GM23338 (cell line): Measurements from ENCODE around the gene PCDH12. TPM values are rescaled to one million over a fixed set of nuclear protein-coding genes. Genes with fewer than 3 reads are reported as not detected.

Experiments
- ATAC-seq: fragments of 200-7000 bp; cut with Tn5 transposase; 3 replicates; pipeline ENCODE4 v1.9.1; 2020
- DNase-seq: peaks from one replicate; pipeline ENCODE4 v3.0.0-alpha.2; 2015; ENCODE audit warnings: low spot score
- H2AFZ ChIP-seq: fragments of 200-600 bp; sonication (generic); 2 replicates; pipeline ENCODE4 v1.8.0; 2016; ENCODE audit warnings: antibody characterized with exemption, mild to moderate bottlenecking, moderate library complexity
- H3F3A ChIP-seq: fragments of 200-600 bp; sonication (generic); replicated peaks from 2 replicates; pipeline ENCODE4 v1.8.0; 2017; ENCODE audit warnings: antibody characterized with exemption, mixed run types, low read depth
- H3K27ac ChIP-seq: fragments of 200-600 bp; sonication (generic); 2 replicates; pipeline ENCODE4 v1.6.1; 2016; ENCODE audit warnings: low read depth
- H3K27me3 ChIP-seq: fragments of 200-600 bp; sonication (generic); 2 replicates; pipeline ENCODE4 v1.8.0; 2016; ENCODE audit warnings: mild to moderate bottlenecking, mixed run types, moderate library complexity; ENCODE audit not compliant: insufficient read depth
- H3K36me3 ChIP-seq: fragments of 200-600 bp; sonication (generic); 2 replicates; pipeline ENCODE4 v1.8.0; 2016; ENCODE audit warnings: mild to moderate bottlenecking; ENCODE audit not compliant: insufficient read depth
- H3K4me1 ChIP-seq: fragments of 200-600 bp; sonication (generic); 2 replicates; pipeline ENCODE4 v1.8.0; 2016; ENCODE audit warnings: mild to moderate bottlenecking, moderate library complexity; ENCODE audit not compliant: insufficient read depth
- H3K4me2 ChIP-seq: fragments of 200-600 bp; sonication (generic); 2 replicates; pipeline ENCODE4 v1.7.1; 2017; ENCODE audit warnings: mixed run types
- H3K4me3 ChIP-seq: fragments of 200-600 bp; sonication (generic); 2 replicates; pipeline ENCODE4 v1.6.1; 2016; ENCODE audit warnings: mixed run types
- H3K79me2 ChIP-seq: fragments of 200-600 bp; sonication (generic); replicated peaks from 2 replicates; pipeline ENCODE4 v1.8.0; 2017; ENCODE audit warnings: mild to moderate bottlenecking; ENCODE audit not compliant: insufficient read depth
- H3K9me2 ChIP-seq: fragments of 200-600 bp; sonication (generic); 2 replicates; pipeline ENCODE4 v1.8.0; 2017; ENCODE audit not compliant: insufficient read depth
- H4K20me1 ChIP-seq: fragments of 200-600 bp; sonication (generic); replicated peaks from 2 replicates; pipeline ENCODE4 v1.8.0; 2017; ENCODE audit warnings: mild to moderate bottlenecking; ENCODE audit not compliant: insufficient read depth
- H3K27ac Mint-ChIP-seq: 2 replicates; pipeline ENCODE4 v1.8.0; 2020; ENCODE audit warnings: inconsistent platforms, mild to moderate bottlenecking, moderate library complexity, mixed read lengths
- H3K27me3 Mint-ChIP-seq: 3 replicates; pipeline ENCODE4 v1.8.0; 2022; ENCODE audit warnings: low read depth, mild to moderate bottlenecking, moderate library complexity, mixed read lengths, inconsistent platforms; ENCODE audit not compliant: insufficient read depth, poor library complexity
- H3K36me3 Mint-ChIP-seq: 3 replicates; pipeline ENCODE4 v1.8.0; 2021; ENCODE audit warnings: low read depth, mild to moderate bottlenecking, inconsistent platforms, moderate library complexity, mixed read lengths
- H3K4me1 Mint-ChIP-seq: 3 replicates; pipeline ENCODE4 v1.8.0; 2020; ENCODE audit warnings: mild to moderate bottlenecking, inconsistent platforms, mixed read lengths
- H3K4me3 Mint-ChIP-seq: 3 replicates; pipeline ENCODE4 v1.8.0; 2021; ENCODE audit warnings: moderate library complexity, mild to moderate bottlenecking, inconsistent platforms, mixed read lengths
- H3K9me3 Mint-ChIP-seq: 3 replicates; pipeline ENCODE4 v1.8.0; 2020; ENCODE audit warnings: moderate library complexity, mild to moderate bottlenecking, inconsistent platforms, mixed read lengths
- CREB1 ChIP-seq: fragments of 250-450 bp; sonication (Bioruptor Pico); IDR thresholded peaks from 2 replicates; pipeline ENCODE4 v1.5.0; 2020; ENCODE audit warnings: low read depth, mild to moderate bottlenecking, moderate library complexity
- CTCF ChIP-seq, 2 experiments: fragments of 200-600 bp in 1 of 2; sonication (generic) in 1 of 2; conservative IDR thresholded peaks; 2 replicates each; pipeline versions ENCODE4 v1.5.1 to v1.6.1; 2016 to 2017; ENCODE audit warnings: antibody characterized with exemption in 2 of 2, low read depth in 2 of 2, mild to moderate bottlenecking in 2 of 2, moderate library complexity in 1 of 2
- ETS1 ChIP-seq: IDR thresholded peaks from 2 replicates; pipeline ENCODE4 v1.6.1; 2016; ENCODE audit warnings: antibody characterized with exemption
- EZH2 ChIP-seq: fragments of 200-600 bp; sonication (generic); IDR thresholded peaks from one replicate; pipeline ENCODE4 v1.8.0; 2017; ENCODE audit warnings: antibody characterized with exemption, mild to moderate bottlenecking, low read depth; ENCODE audit not compliant: unreplicated experiment
- EZH2phosphoT487 ChIP-seq: fragments of 200-600 bp; sonication (generic); IDR thresholded peaks from one replicate; pipeline ENCODE4 v1.8.1; 2018; ENCODE audit warnings: antibody characterized with exemption; ENCODE audit not compliant: unreplicated experiment
- JUNB ChIP-seq: IDR thresholded peaks from one replicate; pipeline ENCODE4 v1.6.1; 2016; ENCODE audit warnings: antibody characterized with exemption; ENCODE audit not compliant: unreplicated experiment
- NANOG ChIP-seq: IDR thresholded peaks from 2 replicates; pipeline ENCODE4 v1.6.1; 2016; ENCODE audit warnings: antibody characterized with exemption, borderline replicate concordance
- POLR2AphosphoS5 ChIP-seq: IDR thresholded peaks from 2 replicates; pipeline ENCODE4 v1.6.1; 2016; ENCODE audit warnings: antibody characterized with exemption, low read depth
- REST ChIP-seq: IDR thresholded peaks from one replicate; pipeline ENCODE4 v1.6.1; 2018; ENCODE audit warnings: antibody characterized with exemption; ENCODE audit not compliant: unreplicated experiment
- STAT1 ChIP-seq: IDR thresholded peaks from one replicate; pipeline ENCODE4 v1.6.1; 2016; ENCODE audit warnings: antibody characterized with exemption; ENCODE audit not compliant: unreplicated experiment
- ZNF114 ChIP-seq: fragments of 250-450 bp; sonication (Bioruptor Pico); IDR thresholded peaks from 2 replicates; pipeline ENCODE4 v1.5.0; 2020; ENCODE audit warnings: mild to moderate bottlenecking, moderate library complexity
- ZNF462 ChIP-seq: fragments of 250-450 bp; sonication (Bioruptor Pico); IDR thresholded peaks from 2 replicates; pipeline ENCODE4 v1.5.0; 2020; ENCODE audit warnings: mild to moderate bottlenecking, moderate library complexity
- polyA plus RNA-seq: library from polyadenylated mRNA; unstranded; fragments of >200 nt; fragmentation: Nextera tagmentation; extraction: Ambion mirVana; gene quantifications from 2 replicates; pipeline ENCODE4 v1.2.1, GENCODE V29; 2016
- total RNA-seq: library from RNA; depleted of rRNA; stranded (reverse); fragments of >200 nt; shearing (Covaris generic); gene quantifications from 2 replicates; pipeline ENCODE4 v1.2.3, GENCODE V29; 2014

Gene PCDH12
- total and polyA plus RNA-seq, 2 experiments from 2014 or later: 0.14 to 0.29 TPM

- H3K9me3 Mint-ChIP-seq: no peaks in the 10 kb centered on the region; the same call in 2 of the 3 replicates
- H3K4me2 ChIP-seq: no peak overlapping the region
- peaks cover 12% of the 10 kb centered on the region for H3K4me1 Mint-ChIP-seq
- peaks cover 21% of the 10 kb centered on the region for H3K4me1 ChIP-seq
- no peak overlapping the region for H2AFZ ChIP-seq
- peaks cover 9% of the 10 kb centered on the region; the same call in 1 of the 2 replicates for H3K36me3 ChIP-seq
- H3K27ac Mint-ChIP-seq: no peak overlapping the region
- H3K4me3 ChIP-seq: no peak overlapping the region
- no peak overlapping the region for H3K4me3 Mint-ChIP-seq
- peaks cover 14% of the 10 kb centered on the region for H3K36me3 Mint-ChIP-seq
- no peak for ATAC-seq
- TF ChIP-seq REST: no peak
- TF ChIP-seq ZNF462: no peak
- TF ChIP-seq JUNB: no peak
- no peak for TF ChIP-seq NANOG
- TF ChIP-seq ETS1: no peak
- TF ChIP-seq CREB1 (CRISPR knock-in tag): no peak
- TF ChIP-seq CTCF (conservative IDR thresholded peaks at IDR 0.05; ENCODE audit: low read depth in 2 of 2): no peak
- TF ChIP-seq EZH2: no peak
- no peak for TF ChIP-seq ZNF114 (CRISPR knock-in tag)
- TF ChIP-seq POLR2AphosphoS5: no peak
- TF ChIP-seq EZH2phosphoT487: no peak
- no peak for TF ChIP-seq STAT1
- no peaks in the 10 kb centered on the region for H4K20me1 ChIP-seq
- H3K27me3 ChIP-seq: no peaks in the 10 kb centered on the region
- no peak overlapping the region for H3K27ac ChIP-seq
- H3K9me2 ChIP-seq: 0 out of 2 replicates have a peak, but pooled peaks cover 3% of the 10 kb centered on the region
- peaks cover 15% of the 10 kb centered on the region for H3K79me2 ChIP-seq
- H3K27me3 Mint-ChIP-seq: peaks cover 20% of the 10 kb centered on the region
- no peak for DNase-seq
- peaks cover 16% of the 10 kb centered on the region for H3F3A ChIP-seq
Measured at GRCh38 chr5:141920771-141921170, 37.2 kb downstream of the PCDH12 start.
